Right lung (tissue), 10 donors: ENCODE data around the gene STAT4. TPM values are rescaled to one million over a fixed set of nuclear protein-coding genes. Genes with fewer than 3 reads are reported as not detected.

Experiments used
- DNase-seq, 2 donors: peaks; one replicate each; pipeline ENCODE4 v3.0.0-alpha.2; 2013
- long read RNA-seq, 8 donors: transcript quantifications; one replicate each; lab custom pipeline, GENCODE V29; 2026
- polyA plus RNA-seq, 5 donors: library from polyadenylated mRNA; unstranded; fragments of 120-200 nt; gene quantifications; one replicate each; pipeline versions ENCODE4 v1.2.1 to v1.2.3, GENCODE V29; 2013; ENCODE audit warnings: inconsistent platforms in 1 of 5, low replicate concordance in 1 of 5; ENCODE audit not compliant: insufficient read length in 5 of 5, insufficient read depth in 1 of 5

The STAT4 gene
- polyA plus RNA-seq: 10 to 100 TPM in 2 of 5 donors, 1 to 10 TPM in 3; 4.9 to 11.0 (median 9.7) TPM
- long read RNA-seq, donor 1: 0 reads
- long read RNA-seq, donor 2: 0 reads
- long read RNA-seq, donor 3: 0 reads
- long read RNA-seq, donor 4: 0 reads
- long read RNA-seq, donor 5: 0 reads
- long read RNA-seq, donor 6: 0 reads
- long read RNA-seq, donor 7: 0 reads
- long read RNA-seq, donor 8: 0 reads

GRCh38 chr2:191150600-191151330 is at the start of gene STAT4:
TSS of gene STAT4 (minus strand) at chr2:191150994. CDS start at chr2:191148203, 2,791 bp downstream.
- peak in 1 of 2 donors; percentile 46 for DNase-seq

GRCh38 chr2:191199929-191200512 is 49.2 kb upstream of the STAT4 start:
- no peak for DNase-seq

- DNase-seq: no peak
These were observed 47.5 kb upstream of the STAT4 start for GRCh38 chr2:191198271-191198670.

GRCh38 chr2:191197096-191197495 is 46.3 kb upstream of the STAT4 start:
- no peak for DNase-seq

GRCh38 chr2:191195021-191195420 is 44.2 kb upstream of the STAT4 start:
- no peak for DNase-seq

- DNase-seq: no peak
These were observed 40.2 kb upstream of the STAT4 start for GRCh38 chr2:191190861-191191552.

GRCh38 chr2:191190435-191190834 is 39.6 kb upstream of the STAT4 start:
- no peak for DNase-seq

GRCh38 chr2:191189112-191189635 is 38.4 kb upstream of the STAT4 start:
- DNase-seq: no peak

- DNase-seq: no peak
These were observed 37.8 kb upstream of the STAT4 start for GRCh38 chr2:191188550-191189093.

- DNase-seq: no peak
These were observed 36.5 kb upstream of the STAT4 start for GRCh38 chr2:191187105-191187829.

- DNase-seq: no peak
These were observed 33.7 kb upstream of the STAT4 start for GRCh38 chr2:191184457-191184856.

- no peak for DNase-seq
These were observed 32.7 kb upstream of the STAT4 start for GRCh38 chr2:191183516-191183915.

- DNase-seq: no peak
These were observed 32.3 kb upstream of the STAT4 start for GRCh38 chr2:191183081-191183480.

- DNase-seq: no peak
These were observed 29.9 kb upstream of the STAT4 start for GRCh38 chr2:191180713-191181112.

- no peak for DNase-seq
These were observed 29.5 kb upstream of the STAT4 start for GRCh38 chr2:191180276-191180675.

GRCh38 chr2:191178806-191179514 is 28.2 kb upstream of the STAT4 start:
- no peak for DNase-seq

- DNase-seq: no peak
These were observed 27.2 kb upstream of the STAT4 start for GRCh38 chr2:191177751-191178736.

GRCh38 chr2:191176801-191177438 is 26.1 kb upstream of the STAT4 start:
- DNase-seq: no peak

GRCh38 chr2:191176305-191176704 is 25.5 kb upstream of the STAT4 start:
- no peak for DNase-seq
